ENCODE data around the gene PLK1. TPM values are rescaled to one million over a fixed set of nuclear protein-coding genes. Genes with fewer than 3 reads are reported as not detected.
"Not testable (repeated sequence)": the region's sequence is repeated elsewhere in the genome, so short reads cannot be mapped to it uniquely, and the experiment has no call there.

Gene PLK1
- polyA plus RNA-seq, 2 donors, result 5.1 to 16.3 TPM

- not testable (repeated sequence) for H3K36me3 ChIP-seq (ENCODE audit: control insufficient read depth in 2 of 2, insufficient read depth in 2 of 2, low read length in 1 of 2); H3K4me3 ChIP-seq (ENCODE audit: low read depth in 1 of 2, low read length in 2 of 2); H3K9me3 ChIP-seq (ENCODE audit: control insufficient read depth in 2 of 2, insufficient read depth in 1 of 2, low read depth in 1 of 2, low read length in 1 of 2); H3K4me1 ChIP-seq (ENCODE audit: control insufficient read depth in 2 of 2, insufficient read depth in 2 of 2, low read length in 1 of 2); H3K27me3 ChIP-seq (ENCODE audit: control insufficient read depth in 1 of 2, insufficient read depth in 2 of 2, low read length in 2 of 2); H3K27ac ChIP-seq (ENCODE audit: low read depth in 2 of 2, low read length in 1 of 2)
- 63 to 71% methylated on average over 9 of the region's 9 CpGs for WGBS, 2 donors
Measured at GRCh38 chr16:23722613-23723240, 44.0 kb downstream of the PLK1 start.

- H3K4me3 ChIP-seq (ENCODE audit: low read depth in 1 of 2, low read length in 2 of 2), result no peak overlapping the region
- no peaks in the 10 kb centered on the region for H3K4me1 ChIP-seq (ENCODE audit: control insufficient read depth in 2 of 2, insufficient read depth in 2 of 2, low read length in 1 of 2)
- no peak overlapping the region for H3K27ac ChIP-seq (ENCODE audit: low read depth in 2 of 2, low read length in 1 of 2)
- no peaks in the 10 kb centered on the region for H3K27me3 ChIP-seq (ENCODE audit: control insufficient read depth in 1 of 2, insufficient read depth in 2 of 2, low read length in 2 of 2)
- no peaks in the 10 kb centered on the region for H3K36me3 ChIP-seq (ENCODE audit: control insufficient read depth in 2 of 2, insufficient read depth in 2 of 2, low read length in 1 of 2)
- WGBS, 2 donors, result 72 to 75% methylated on average over 8 of the region's 8 CpGs
- no peaks in the 10 kb centered on the region for H3K9me3 ChIP-seq (ENCODE audit: control insufficient read depth in 2 of 2, insufficient read depth in 1 of 2, low read depth in 1 of 2, low read length in 1 of 2)
Measured at GRCh38 chr16:23724096-23724784, 45.6 kb downstream of the PLK1 start.

- H3K27ac ChIP-seq (ENCODE audit: low read depth in 2 of 2, low read length in 1 of 2), result no peak overlapping the region
- no peaks in the 10 kb centered on the region for H3K9me3 ChIP-seq (ENCODE audit: control insufficient read depth in 2 of 2, insufficient read depth in 1 of 2, low read depth in 1 of 2, low read length in 1 of 2)
- H3K4me3 ChIP-seq (ENCODE audit: low read depth in 1 of 2, low read length in 2 of 2), result no peak overlapping the region
- no peaks in the 10 kb centered on the region for H3K36me3 ChIP-seq (ENCODE audit: control insufficient read depth in 2 of 2, insufficient read depth in 2 of 2, low read length in 1 of 2)
- H3K27me3 ChIP-seq (ENCODE audit: control insufficient read depth in 1 of 2, insufficient read depth in 2 of 2, low read length in 2 of 2), result no peaks in the 10 kb centered on the region
- 59 to 61% methylated on average over 3 of the region's 3 CpGs for WGBS, 2 donors
- no peaks in the 10 kb centered on the region for H3K4me1 ChIP-seq (ENCODE audit: control insufficient read depth in 2 of 2, insufficient read depth in 2 of 2, low read length in 1 of 2)
Measured at GRCh38 chr16:23724785-23725131, 46.1 kb downstream of the PLK1 start.

GRCh38 chr16:23726710-23727109 lies 48.0 kb downstream of the PLK1 start:
- Histone ChIP-seq H3K4me3 (ENCODE audit: low read depth in 1 of 2, low read length in 2 of 2) (no peak overlapping the region), H3K9me3 (ENCODE audit: control insufficient read depth in 2 of 2, insufficient read depth in 1 of 2, low read depth in 1 of 2, low read length in 1 of 2) (no peaks in the 10 kb centered on the region), H3K36me3 (ENCODE audit: control insufficient read depth in 2 of 2, insufficient read depth in 2 of 2, low read length in 1 of 2) (no peaks in the 10 kb centered on the region), H3K27me3 (ENCODE audit: control insufficient read depth in 1 of 2, insufficient read depth in 2 of 2, low read length in 2 of 2) (no peaks in the 10 kb centered on the region), H3K4me1 (ENCODE audit: control insufficient read depth in 2 of 2, insufficient read depth in 2 of 2, low read length in 1 of 2) (no peaks in the 10 kb centered on the region), H3K27ac (ENCODE audit: low read depth in 2 of 2, low read length in 1 of 2) (no peak overlapping the region)
- WGBS, 2 donors, result 87 to 92% methylated on average over 3 of the region's 3 CpGs

GRCh38 chr16:23728112-23728477 lies 49.4 kb downstream of the PLK1 start:
- Histone ChIP-seq H3K4me1 (ENCODE audit: control insufficient read depth in 2 of 2, insufficient read depth in 2 of 2, low read length in 1 of 2) (no peaks in the 10 kb centered on the region), H3K27ac (ENCODE audit: low read depth in 2 of 2, low read length in 1 of 2) (no peak overlapping the region), H3K4me3 (ENCODE audit: low read depth in 1 of 2, low read length in 2 of 2) (no peak overlapping the region), H3K36me3 (ENCODE audit: control insufficient read depth in 2 of 2, insufficient read depth in 2 of 2, low read length in 1 of 2) (no peaks in the 10 kb centered on the region), H3K27me3 (ENCODE audit: control insufficient read depth in 1 of 2, insufficient read depth in 2 of 2, low read length in 2 of 2) (no peaks in the 10 kb centered on the region), H3K9me3 (ENCODE audit: control insufficient read depth in 2 of 2, insufficient read depth in 1 of 2, low read depth in 1 of 2, low read length in 1 of 2) (no peaks in the 10 kb centered on the region)
- WGBS, 2 donors, result 57 to 59% methylated on average over 10 of the region's 10 CpGs

- H3K9me3 ChIP-seq (ENCODE audit: control insufficient read depth in 2 of 2, insufficient read depth in 1 of 2, low read depth in 1 of 2, low read length in 1 of 2), result no peaks in the 10 kb centered on the region
- H3K4me1 ChIP-seq (ENCODE audit: control insufficient read depth in 2 of 2, insufficient read depth in 2 of 2, low read length in 1 of 2), result no peaks in the 10 kb centered on the region
- H3K27me3 ChIP-seq (ENCODE audit: control insufficient read depth in 1 of 2, insufficient read depth in 2 of 2, low read length in 2 of 2), result no peaks in the 10 kb centered on the region
- 70 to 76% methylated on average over 12 of the region's 12 CpGs for WGBS, 2 donors
- H3K4me3 ChIP-seq (ENCODE audit: low read depth in 1 of 2, low read length in 2 of 2), result no peak overlapping the region
- H3K27ac ChIP-seq (ENCODE audit: low read depth in 2 of 2, low read length in 1 of 2), result no peak overlapping the region
- H3K36me3 ChIP-seq (ENCODE audit: control insufficient read depth in 2 of 2, insufficient read depth in 2 of 2, low read length in 1 of 2), result no peaks in the 10 kb centered on the region
Measured at GRCh38 chr16:23729503-23730424, 51.1 kb downstream of the PLK1 start.

- no peak overlapping the region for H3K4me3 ChIP-seq (ENCODE audit: low read depth in 1 of 2, low read length in 2 of 2)
- no peak overlapping the region for H3K27ac ChIP-seq (ENCODE audit: low read depth in 2 of 2, low read length in 1 of 2)
- H3K36me3 ChIP-seq (ENCODE audit: control insufficient read depth in 2 of 2, insufficient read depth in 2 of 2, low read length in 1 of 2), result no peaks in the 10 kb centered on the region
- H3K9me3 ChIP-seq (ENCODE audit: control insufficient read depth in 2 of 2, insufficient read depth in 1 of 2, low read depth in 1 of 2, low read length in 1 of 2), result no peaks in the 10 kb centered on the region
- peaks cover 0 to 3% of the 10 kb centered on the region in 2 donors for H3K27me3 ChIP-seq (ENCODE audit: control insufficient read depth in 1 of 2, insufficient read depth in 2 of 2, low read length in 2 of 2)
- WGBS, 2 donors, result 80 to 82% methylated on average over 19 of the region's 19 CpGs
- H3K4me1 ChIP-seq (ENCODE audit: control insufficient read depth in 2 of 2, insufficient read depth in 2 of 2, low read length in 1 of 2), result no peaks in the 10 kb centered on the region
Measured at GRCh38 chr16:23734176-23734893, 55.6 kb downstream of the PLK1 start.

GRCh38 chr16:23737423-23738028 lies 58.8 kb downstream of the PLK1 start:
- H3K27ac ChIP-seq (ENCODE audit: low read depth in 2 of 2, low read length in 1 of 2); H3K4me3 ChIP-seq (ENCODE audit: low read depth in 1 of 2, low read length in 2 of 2): not testable (repeated sequence)

GRCh38 chr16:23739516-23739915 lies 60.8 kb downstream of the PLK1 start:
- Histone ChIP-seq H3K27me3 (ENCODE audit: control insufficient read depth in 1 of 2, insufficient read depth in 2 of 2, low read length in 2 of 2) (peaks cover 0 to 3% of the 10 kb centered on the region in 2 donors), H3K9me3 (ENCODE audit: control insufficient read depth in 2 of 2, insufficient read depth in 1 of 2, low read depth in 1 of 2, low read length in 1 of 2) (no peaks in the 10 kb centered on the region), H3K27ac (ENCODE audit: low read depth in 2 of 2, low read length in 1 of 2) (no peak overlapping the region), H3K4me3 (ENCODE audit: low read depth in 1 of 2, low read length in 2 of 2) (no peak overlapping the region), H3K4me1 (ENCODE audit: control insufficient read depth in 2 of 2, insufficient read depth in 2 of 2, low read length in 1 of 2) (no peaks in the 10 kb centered on the region), H3K36me3 (ENCODE audit: control insufficient read depth in 2 of 2, insufficient read depth in 2 of 2, low read length in 1 of 2) (no peaks in the 10 kb centered on the region)
- WGBS, 2 donors, result 56 to 70% methylated on average over 1 of the region's 1 CpG

More at GRCh38 chr16:23737423-23738028, 58.8 kb downstream of the PLK1 start:
- not testable (repeated sequence) for H3K36me3 ChIP-seq (ENCODE audit: control insufficient read depth in 2 of 2, insufficient read depth in 2 of 2, low read length in 1 of 2); H3K9me3 ChIP-seq (ENCODE audit: control insufficient read depth in 2 of 2, insufficient read depth in 1 of 2, low read depth in 1 of 2, low read length in 1 of 2); H3K27me3 ChIP-seq (ENCODE audit: control insufficient read depth in 1 of 2, insufficient read depth in 2 of 2, low read length in 2 of 2); H3K4me1 ChIP-seq (ENCODE audit: control insufficient read depth in 2 of 2, insufficient read depth in 2 of 2, low read length in 1 of 2)
- WGBS, 2 donors, result 81 to 88% methylated on average over 1 of the region's 1 CpG

Data from esophagus (tissue), 2 donors.